SK-N-MC (cell line): ENCODE data around the gene FOXP1.

ENCODE experiments used
- EZH2 ChIP-seq: fragments of 200-600 bp; sonication (generic); IDR thresholded peaks from one replicate; pipeline ENCODE4 v1.6.1; 2017; ENCODE audit warnings: antibody characterized with exemption
- POLR2AphosphoS5 ChIP-seq: IDR thresholded peaks from 2 replicates; pipeline ENCODE4 v1.6.1; 2012; ENCODE audit warnings: mild to moderate bottlenecking, low read depth, low read length, borderline replicate concordance

GRCh38 chr3:71066849-71067261 is 516.7 kb downstream of the FOXP1 start:
- TF ChIP-seq EZH2 = no peak
- no peak for TF ChIP-seq POLR2AphosphoS5
